Neural progenitor cell (in vitro differentiated cells): ENCODE data around the gene SNX22. TPM values are rescaled to one million over a fixed set of nuclear protein-coding genes. Genes with fewer than 3 reads are reported as not detected.

Source experiments
- DNase-seq: peaks from one replicate; pipeline ENCODE4 v3.0.0-alpha.2; 2016; ENCODE audit warnings: low spot score
- H2AFZ ChIP-seq: fragments of 200-600 bp; sonication (generic); replicated peaks from 2 replicates; pipeline ENCODE4 v1.6.1; 2016; ENCODE audit warnings: antibody characterized with exemption
- H3F3A ChIP-seq: fragments of 200-600 bp; sonication (generic); 2 replicates; pipeline ENCODE4 v1.6.1; 2016; ENCODE audit warnings: antibody characterized with exemption, low read depth
- H3K27ac ChIP-seq: fragments of 200-600 bp; sonication (generic); 2 replicates; pipeline ENCODE4 v1.5.1; 2016; ENCODE audit warnings: mild to moderate bottlenecking
- H3K27me3 ChIP-seq: fragments of 200-600 bp; sonication (generic); 2 replicates; pipeline ENCODE4 v1.6.1; 2016; ENCODE audit warnings: mild to moderate bottlenecking, moderate library complexity
- H3K36me3 ChIP-seq: fragments of 200-600 bp; sonication (generic); 2 replicates; pipeline ENCODE4 v1.5.1; 2016
- H3K4me1 ChIP-seq: fragments of 200-600 bp; sonication (generic); 2 replicates; pipeline ENCODE4 v1.6.1; 2016; ENCODE audit warnings: mixed run types
- H3K4me2 ChIP-seq: fragments of 200-600 bp; sonication (generic); 2 replicates; pipeline ENCODE4 v1.6.1; 2016
- H3K4me3 ChIP-seq: fragments of 200-600 bp; sonication (generic); 2 replicates; pipeline ENCODE4 v1.5.1; 2016
- H3K79me2 ChIP-seq: fragments of 200-600 bp; sonication (generic); 2 replicates; pipeline ENCODE4 v1.6.1; 2016; ENCODE audit warnings: low read depth
- H3K9ac ChIP-seq: fragments of 200-600 bp; sonication (generic); 2 replicates; pipeline ENCODE4 v1.6.1; 2016
- H3K9me3 ChIP-seq: fragments of 200-600 bp; sonication (generic); 2 replicates; pipeline ENCODE4 v1.5.1; 2016; ENCODE audit warnings: low read depth
- H4K20me1 ChIP-seq: fragments of 200-600 bp; sonication (generic); 2 replicates; pipeline ENCODE4 v1.6.1; 2016; ENCODE audit warnings: low read depth
- H3K27ac Mint-ChIP-seq: 3 replicates; pipeline ENCODE4 v1.8.0; 2021; ENCODE audit warnings: mixed read lengths
- H3K27me3 Mint-ChIP-seq: 2 replicates; pipeline ENCODE4 v1.8.0; 2022; ENCODE audit warnings: low read depth, mild to moderate bottlenecking, inconsistent platforms, moderate library complexity, mixed read lengths; ENCODE audit not compliant: insufficient read depth
- H3K36me3 Mint-ChIP-seq: 3 replicates; pipeline ENCODE4 v1.8.0; 2021; ENCODE audit warnings: mixed read lengths
- H3K4me1 Mint-ChIP-seq: 3 replicates; pipeline ENCODE4 v1.8.0; 2021; ENCODE audit warnings: mixed read lengths
- H3K4me3 Mint-ChIP-seq: 3 replicates; pipeline ENCODE4 v1.8.0; 2021; ENCODE audit warnings: mild to moderate bottlenecking, moderate library complexity, mixed read lengths
- H3K9me3 Mint-ChIP-seq: 3 replicates; pipeline ENCODE4 v1.8.0; 2020; ENCODE audit warnings: mixed read lengths
- CTCF ChIP-seq: fragments of 200-600 bp; sonication (generic); IDR thresholded peaks from 2 replicates; pipeline ENCODE4 v1.5.1; 2017; ENCODE audit warnings: antibody characterized with exemption, mild to moderate bottlenecking
- EZH2 ChIP-seq: fragments of 200-600 bp; sonication (generic); IDR thresholded peaks from 2 replicates; pipeline ENCODE4 v1.6.1; 2017; ENCODE audit warnings: antibody characterized with exemption, mild to moderate bottlenecking, moderate library complexity
- EZH2phosphoT487 ChIP-seq: fragments of 200-600 bp; sonication (generic); IDR thresholded peaks from 2 replicates; pipeline ENCODE4 v1.6.1; 2017; ENCODE audit warnings: antibody characterized with exemption
- total RNA-seq: library from RNA; depleted of rRNA; stranded (reverse); fragments of >200 nt; gene quantifications from 2 replicates; pipeline ENCODE4 v1.2.3, GENCODE V29; 2015; ENCODE audit warnings: low replicate concordance

SNX22 gene
- total RNA-seq, 1 donor from 2014 or later, result 4.0 TPM

- DNase-seq, result no peak
- Histone ChIP-seq H3F3A (peaks cover 19% of the 10 kb centered on the region), H3K36me3 (no peaks in the 10 kb centered on the region), H3K4me2 (no peak overlapping the region), H2AFZ (no peak overlapping the region), H3K4me3 (no peak overlapping the region), H3K79me2 (peaks cover 17% of the 10 kb centered on the region), H4K20me1 (peaks cover 5% of the 10 kb centered on the region), H3K9me3 (no peaks in the 10 kb centered on the region), H3K27me3 (no peaks in the 10 kb centered on the region), H3K27ac (no peak overlapping the region), H3K4me1 (peaks cover 15% of the 10 kb centered on the region), H3K9ac (no peak overlapping the region)
- H3K4me1 Mint-ChIP-seq, result peaks cover 20% of the 10 kb centered on the region
- no peak overlapping the region for H3K4me3 Mint-ChIP-seq
- no peak for TF ChIP-seq EZH2phosphoT487
- no peak for TF ChIP-seq EZH2
- no peak for TF ChIP-seq CTCF
- no peaks in the 10 kb centered on the region for H3K9me3 Mint-ChIP-seq
- no peak overlapping the region for H3K27ac Mint-ChIP-seq
- H3K27me3 Mint-ChIP-seq, result no peaks in the 10 kb centered on the region
- peaks cover 16% of the 10 kb centered on the region for H3K36me3 Mint-ChIP-seq
Observed at GRCh38 chr15:64164436-64164835, 12.9 kb downstream of the SNX22 start.

GRCh38 chr15:64166102-64166890 is 14.8 kb downstream of the SNX22 start:
- peaks cover 15% of the 10 kb centered on the region for H3K4me1 ChIP-seq
- Mint-ChIP-seq H3K4me3 (no peak overlapping the region), H3K27ac (no peak overlapping the region), H3K9me3 (no peaks in the 10 kb centered on the region), H3K27me3 (no peaks in the 10 kb centered on the region), H3K36me3 (peaks cover 9% of the 10 kb centered on the region), H3K4me1 (peaks cover 20% of the 10 kb centered on the region)
- H3K4me2 ChIP-seq, result no peak overlapping the region
- H3K4me3 ChIP-seq, result no peak overlapping the region
- peaks cover 19% of the 10 kb centered on the region for H3F3A ChIP-seq
- H3K36me3 ChIP-seq, result no peaks in the 10 kb centered on the region
- no peak for TF ChIP-seq CTCF
- TF ChIP-seq EZH2phosphoT487, result no peak
- TF ChIP-seq EZH2, result no peak
- H3K79me2 ChIP-seq, result peaks cover 14% of the 10 kb centered on the region
- no peaks in the 10 kb centered on the region for H3K9me3 ChIP-seq
- DNase-seq, result no peak
- peaks cover 5% of the 10 kb centered on the region for H4K20me1 ChIP-seq
- no peak overlapping the region for H3K27ac ChIP-seq
- no peak overlapping the region for H3K9ac ChIP-seq
- no peaks in the 10 kb centered on the region for H3K27me3 ChIP-seq
- H2AFZ ChIP-seq, result no peak overlapping the region

- DNase-seq, result no peak
- no peak overlapping the region for H3K9ac ChIP-seq
- peak overlapping the region; percentile 44 for H3K4me3 Mint-ChIP-seq
Observed at GRCh38 chr15:64180235-64180824, 28.8 kb downstream of the SNX22 start.

More at GRCh38 chr15:64180235-64180824, 28.8 kb downstream of the SNX22 start:
- Mint-ChIP-seq H3K9me3 (no peaks in the 10 kb centered on the region), H3K36me3 (peaks cover 4% of the 10 kb centered on the region), H3K4me1 (peaks cover 25% of the 10 kb centered on the region), H3K27ac (no peak overlapping the region), H3K27me3 (no peaks in the 10 kb centered on the region)
- Histone ChIP-seq H3K9me3 (no peaks in the 10 kb centered on the region), H3K4me3 (no peak overlapping the region), H3K27ac (no peak overlapping the region), H3K27me3 (no peaks in the 10 kb centered on the region), H2AFZ (no peak overlapping the region), H3F3A (no peaks in the 10 kb centered on the region), H3K4me2 (no peak overlapping the region), H3K79me2 (no peaks in the 10 kb centered on the region), H3K36me3 (peaks cover 2% of the 10 kb centered on the region), H3K4me1 (no peaks in the 10 kb centered on the region), H4K20me1 (no peaks in the 10 kb centered on the region)
- TF ChIP-seq CTCF, result no peak
- no peak for TF ChIP-seq EZH2phosphoT487
- no peak for TF ChIP-seq EZH2
